SK-N-SH treated with all-trans-retinoic acid at 6 μM for 48 hours (cell line): Measurements from ENCODE around the gene LAIR2.

ENCODE experiments used
- ATAC-seq: fragments of 200-7000 bp; cut with Tn5 transposase; 3 replicates; pipeline ENCODE4 v1.9.1; 2020; ENCODE audit warnings: mild to moderate bottlenecking, moderate library complexity
- ARNTL ChIP-seq: fragments of 450-650 bp; formaldehyde crosslinking; IDR thresholded peaks from 2 replicates; pipeline ENCODE4 v1.5.0; 2020; ENCODE audit warnings: low read depth, mild to moderate bottlenecking, moderate library complexity, borderline replicate concordance
- BACH2 ChIP-seq: fragments of 250-450 bp; sonication (Bioruptor Pico); IDR thresholded peaks from 2 replicates; pipeline ENCODE4 v1.9.0; 2021; ENCODE audit warnings: mild to moderate bottlenecking, borderline replicate concordance
- CSDC2 ChIP-seq: fragments of 250-450 bp; sonication (Bioruptor Pico); IDR thresholded peaks from 2 replicates; pipeline ENCODE4 v1.5.0; 2020; ENCODE audit warnings: mild to moderate bottlenecking, moderate library complexity
- ESRRG ChIP-seq: fragments of 250-450 bp; sonication (Bioruptor Pico); IDR thresholded peaks from 2 replicates; pipeline ENCODE4 v1.6.1; 2021; ENCODE audit warnings: mild to moderate bottlenecking
- GLIS3 ChIP-seq: fragments of 250-450 bp; sonication (Bioruptor Pico); IDR thresholded peaks from 2 replicates; pipeline ENCODE4 v1.5.0; 2020; ENCODE audit warnings: mild to moderate bottlenecking, moderate library complexity
- ISL1 ChIP-seq: fragments of 250-450 bp; sonication (Bioruptor Pico); IDR thresholded peaks from 2 replicates; pipeline ENCODE4 v2.1.2; 2022; ENCODE audit warnings: mild to moderate bottlenecking, moderate library complexity
- OSR1 ChIP-seq: fragments of 250-450 bp; sonication (Bioruptor Pico); IDR thresholded peaks from 2 replicates; pipeline ENCODE4 v1.8.0; 2022; ENCODE audit warnings: moderate library complexity, mild to moderate bottlenecking, inconsistent platforms
- PPARA ChIP-seq: fragments of 250-450 bp; sonication (Bioruptor Pico); IDR thresholded peaks from 2 replicates; pipeline ENCODE4 v1.5.0; 2020; ENCODE audit warnings: mild to moderate bottlenecking, borderline replicate concordance
- RARB ChIP-seq: fragments of 250-450 bp; sonication (Bioruptor Pico); IDR thresholded peaks from 2 replicates; pipeline ENCODE4 v1.8.0; 2021; ENCODE audit warnings: mild to moderate bottlenecking, moderate library complexity
- SNAI2 ChIP-seq: fragments of 250-450 bp; sonication (Bioruptor Pico); IDR thresholded peaks from 2 replicates; pipeline ENCODE4 v1.5.0; 2020; ENCODE audit warnings: mild to moderate bottlenecking, moderate library complexity
- TCF4 ChIP-seq: fragments of 250-450 bp; sonication (Bioruptor Pico); IDR thresholded peaks from 2 replicates; pipeline ENCODE4 v1.8.0; 2021; ENCODE audit warnings: mild to moderate bottlenecking, moderate library complexity, borderline replicate concordance
- TOX ChIP-seq: fragments of 250-450 bp; sonication (Bioruptor Pico); IDR thresholded peaks from 2 replicates; pipeline ENCODE4 v1.8.0; 2021; ENCODE audit warnings: mild to moderate bottlenecking, moderate library complexity, borderline replicate concordance
- ZC3H10 ChIP-seq: fragments of 250-450 bp; sonication (Bioruptor Pico); IDR thresholded peaks from 2 replicates; pipeline ENCODE4 v1.5.1; 2021; ENCODE audit warnings: mild to moderate bottlenecking, moderate library complexity
- ZFP3 ChIP-seq: fragments of 250-450 bp; sonication (Bioruptor Pico); IDR thresholded peaks from 2 replicates; pipeline ENCODE4 v1.5.0; 2020; ENCODE audit warnings: mild to moderate bottlenecking, moderate library complexity
- ZFP30 ChIP-seq: fragments of 450-650 bp; formaldehyde crosslinking; IDR thresholded peaks from 2 replicates; pipeline ENCODE4 v1.5.0; 2022; ENCODE audit warnings: mild to moderate bottlenecking, moderate library complexity
- ZNF565 ChIP-seq: fragments of 450-650 bp; formaldehyde crosslinking; conservative IDR thresholded peaks from 2 replicates; pipeline ENCODE4 v1.5.0; 2020; ENCODE audit warnings: low read depth, mild to moderate bottlenecking, moderate library complexity
- ZNF70 ChIP-seq: fragments of 450-650 bp; formaldehyde crosslinking; IDR thresholded peaks from 2 replicates; pipeline ENCODE4 v1.5.0; 2020; ENCODE audit warnings: mild to moderate bottlenecking, moderate library complexity
- ZNF8 ChIP-seq: fragments of 450-650 bp; formaldehyde crosslinking; IDR thresholded peaks from 2 replicates; pipeline ENCODE4 v1.5.0; 2020; ENCODE audit warnings: mild to moderate bottlenecking, moderate library complexity
- TF ChIP-seq, protein P1 (sequence below): fragments of 250-450 bp; sonication (Bioruptor Pico); IDR thresholded peaks from 2 replicates; pipeline ENCODE4 v1.5.1; 2021; ENCODE audit warnings: mild to moderate bottlenecking, moderate library complexity
- TF ChIP-seq, protein P2 (sequence below): fragments of 250-450 bp; sonication (Bioruptor Pico); IDR thresholded peaks from 2 replicates; pipeline ENCODE4 v1.8.0; 2021; ENCODE audit warnings: low read depth, mild to moderate bottlenecking, moderate library complexity, borderline replicate concordance
- TF ChIP-seq, protein P3 (sequence below): fragments of 250-450 bp; sonication (Bioruptor Pico); IDR thresholded peaks from 2 replicates; pipeline ENCODE4 v1.5.1; 2020; ENCODE audit warnings: low read depth, mild to moderate bottlenecking, moderate library complexity
- TF ChIP-seq, protein P4 (sequence below): fragments of 250-450 bp; sonication (Bioruptor Pico); IDR thresholded peaks from 2 replicates; pipeline ENCODE4 v1.5.0; 2020; ENCODE audit warnings: mild to moderate bottlenecking, moderate library complexity

Gene LAIR2

DNA sequence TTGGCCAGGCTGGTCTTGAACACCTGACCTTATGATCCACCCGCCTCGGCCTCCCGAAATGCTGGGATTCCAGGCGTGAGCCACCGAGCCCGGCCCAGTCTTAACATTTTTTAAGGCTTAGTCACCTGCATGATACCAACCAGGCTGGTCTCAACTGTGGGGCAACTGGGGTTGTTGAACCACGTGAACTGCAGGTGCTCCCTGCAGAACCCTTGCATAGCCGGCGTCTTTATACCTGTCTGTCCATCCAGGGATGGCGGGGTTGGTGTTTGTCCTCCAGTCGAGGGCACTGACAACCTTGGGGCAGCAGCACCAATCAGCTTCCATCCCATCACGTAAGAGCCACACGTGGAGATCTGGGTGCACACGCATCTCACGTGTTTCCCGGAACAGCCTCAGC is 46.2 kb downstream of the LAIR2 start:
- TF ChIP-seq ZFP30 (CRISPR knock-in tag), result no peak
- no peak for ATAC-seq

DNA sequence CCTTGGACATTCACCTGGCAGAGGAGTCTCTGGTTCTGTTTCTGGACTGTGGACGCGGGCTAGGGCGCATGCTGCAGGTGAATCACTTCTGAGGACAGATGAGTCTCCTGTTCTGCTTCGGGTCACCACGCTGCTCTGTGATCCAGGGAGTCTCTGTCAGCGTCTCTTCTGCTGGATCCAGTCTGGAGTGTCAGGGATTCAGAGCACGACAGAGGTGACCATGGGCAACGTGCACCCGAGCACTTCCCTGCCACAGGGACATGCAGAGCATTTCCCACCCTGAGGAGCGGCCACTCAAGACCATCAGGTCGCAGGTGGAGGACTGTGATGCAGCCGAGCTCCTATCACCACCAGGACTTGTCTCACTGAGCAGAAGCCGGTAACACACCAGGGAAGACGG is 46.6 kb downstream of the LAIR2 start:
- TF ChIP-seq ZNF8 (CRISPR knock-in tag), result no peak
- TF ChIP-seq, protein P1, sequence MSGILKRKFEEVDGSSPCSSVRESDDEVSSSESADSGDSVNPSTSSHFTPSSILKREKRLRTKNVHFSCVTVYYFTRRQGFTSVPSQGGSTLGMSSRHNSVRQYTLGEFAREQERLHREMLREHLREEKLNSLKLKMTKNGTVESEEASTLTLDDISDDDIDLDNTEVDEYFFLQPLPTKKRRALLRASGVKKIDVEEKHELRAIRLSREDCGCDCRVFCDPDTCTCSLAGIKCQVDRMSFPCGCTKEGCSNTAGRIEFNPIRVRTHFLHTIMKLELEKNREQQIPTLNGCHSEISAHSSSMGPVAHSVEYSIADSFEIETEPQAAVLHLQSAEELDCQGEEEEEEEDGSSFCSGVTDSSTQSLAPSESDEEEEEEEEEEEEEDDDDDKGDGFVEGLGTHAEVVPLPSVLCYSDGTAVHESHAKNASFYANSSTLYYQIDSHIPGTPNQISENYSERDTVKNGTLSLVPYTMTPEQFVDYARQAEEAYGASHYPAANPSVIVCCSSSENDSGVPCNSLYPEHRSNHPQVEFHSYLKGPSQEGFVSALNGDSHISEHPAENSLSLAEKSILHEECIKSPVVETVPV (CRISPR knock-in tag), result no peak
- TF ChIP-seq, protein P2, sequence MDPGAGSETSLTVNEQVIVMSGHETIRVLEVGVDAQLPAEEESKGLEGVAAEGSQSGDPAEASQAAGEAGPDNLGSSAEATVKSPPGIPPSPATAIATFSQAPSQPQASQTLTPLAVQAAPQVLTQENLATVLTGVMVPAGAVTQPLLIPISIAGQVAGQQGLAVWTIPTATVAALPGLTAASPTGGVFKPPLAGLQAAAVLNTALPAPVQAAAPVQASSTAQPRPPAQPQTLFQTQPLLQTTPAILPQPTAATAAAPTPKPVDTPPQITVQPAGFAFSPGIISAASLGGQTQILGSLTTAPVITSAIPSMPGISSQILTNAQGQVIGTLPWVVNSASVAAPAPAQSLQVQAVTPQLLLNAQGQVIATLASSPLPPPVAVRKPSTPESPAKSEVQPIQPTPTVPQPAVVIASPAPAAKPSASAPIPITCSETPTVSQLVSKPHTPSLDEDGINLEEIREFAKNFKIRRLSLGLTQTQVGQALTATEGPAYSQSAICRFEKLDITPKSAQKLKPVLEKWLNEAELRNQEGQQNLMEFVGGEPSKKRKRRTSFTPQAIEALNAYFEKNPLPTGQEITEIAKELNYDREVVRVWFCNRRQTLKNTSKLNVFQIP (CRISPR knock-in tag), result no peak
- TF ChIP-seq, protein P3, sequence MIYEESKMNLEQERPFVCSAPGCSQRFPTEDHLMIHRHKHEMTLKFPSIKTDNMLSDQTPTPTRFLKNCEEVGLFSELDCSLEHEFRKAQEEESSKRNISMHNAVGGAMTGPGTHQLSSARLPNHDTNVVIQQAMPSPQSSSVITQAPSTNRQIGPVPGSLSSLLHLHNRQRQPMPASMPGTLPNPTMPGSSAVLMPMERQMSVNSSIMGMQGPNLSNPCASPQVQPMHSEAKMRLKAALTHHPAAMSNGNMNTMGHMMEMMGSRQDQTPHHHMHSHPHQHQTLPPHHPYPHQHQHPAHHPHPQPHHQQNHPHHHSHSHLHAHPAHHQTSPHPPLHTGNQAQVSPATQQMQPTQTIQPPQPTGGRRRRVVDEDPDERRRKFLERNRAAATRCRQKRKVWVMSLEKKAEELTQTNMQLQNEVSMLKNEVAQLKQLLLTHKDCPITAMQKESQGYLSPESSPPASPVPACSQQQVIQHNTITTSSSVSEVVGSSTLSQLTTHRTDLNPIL, result no peak
- no peak for ATAC-seq

DNA sequence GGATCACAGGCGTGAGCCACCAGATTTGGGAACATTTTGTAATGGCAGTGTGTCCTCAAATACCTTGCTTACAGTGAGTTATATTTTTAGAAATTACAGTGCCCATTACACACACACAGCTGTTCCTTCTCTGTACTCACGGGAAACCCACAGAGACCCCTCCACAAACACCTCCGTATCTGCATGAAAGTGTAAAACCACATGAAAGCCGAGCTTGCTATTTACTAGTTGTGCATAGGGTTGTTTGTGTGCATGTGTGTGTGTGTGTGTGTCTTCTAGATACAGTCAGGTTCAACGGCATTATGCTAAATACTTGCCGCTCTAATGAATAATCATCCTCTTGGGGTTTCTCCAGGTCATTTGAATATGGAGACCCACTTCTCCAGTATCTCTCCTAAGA is 48.7 kb downstream of the LAIR2 start:
- no peak for ATAC-seq
- TF ChIP-seq, protein P3, result no peak
- TF ChIP-seq OSR1 (CRISPR knock-in tag) (no peak), ZFP3 (CRISPR knock-in tag) (no peak), ESRRG (no peak), ZFP30 (CRISPR knock-in tag) (no peak), ZNF8 (CRISPR knock-in tag) (no peak), TCF4 (CRISPR knock-in tag) (no peak), BACH2 (no peak), ZNF70 (no peak), ARNTL (no peak), ZC3H10 (CRISPR knock-in tag) (no peak), ZNF565 (CRISPR knock-in tag) (no peak), RARB (CRISPR knock-in tag) (no peak), ISL1 (CRISPR knock-in tag) (no peak), SNAI2 (CRISPR knock-in tag) (no peak), TOX (no peak), GLIS3 (CRISPR knock-in tag) (no peak)
- TF ChIP-seq, protein P4, sequence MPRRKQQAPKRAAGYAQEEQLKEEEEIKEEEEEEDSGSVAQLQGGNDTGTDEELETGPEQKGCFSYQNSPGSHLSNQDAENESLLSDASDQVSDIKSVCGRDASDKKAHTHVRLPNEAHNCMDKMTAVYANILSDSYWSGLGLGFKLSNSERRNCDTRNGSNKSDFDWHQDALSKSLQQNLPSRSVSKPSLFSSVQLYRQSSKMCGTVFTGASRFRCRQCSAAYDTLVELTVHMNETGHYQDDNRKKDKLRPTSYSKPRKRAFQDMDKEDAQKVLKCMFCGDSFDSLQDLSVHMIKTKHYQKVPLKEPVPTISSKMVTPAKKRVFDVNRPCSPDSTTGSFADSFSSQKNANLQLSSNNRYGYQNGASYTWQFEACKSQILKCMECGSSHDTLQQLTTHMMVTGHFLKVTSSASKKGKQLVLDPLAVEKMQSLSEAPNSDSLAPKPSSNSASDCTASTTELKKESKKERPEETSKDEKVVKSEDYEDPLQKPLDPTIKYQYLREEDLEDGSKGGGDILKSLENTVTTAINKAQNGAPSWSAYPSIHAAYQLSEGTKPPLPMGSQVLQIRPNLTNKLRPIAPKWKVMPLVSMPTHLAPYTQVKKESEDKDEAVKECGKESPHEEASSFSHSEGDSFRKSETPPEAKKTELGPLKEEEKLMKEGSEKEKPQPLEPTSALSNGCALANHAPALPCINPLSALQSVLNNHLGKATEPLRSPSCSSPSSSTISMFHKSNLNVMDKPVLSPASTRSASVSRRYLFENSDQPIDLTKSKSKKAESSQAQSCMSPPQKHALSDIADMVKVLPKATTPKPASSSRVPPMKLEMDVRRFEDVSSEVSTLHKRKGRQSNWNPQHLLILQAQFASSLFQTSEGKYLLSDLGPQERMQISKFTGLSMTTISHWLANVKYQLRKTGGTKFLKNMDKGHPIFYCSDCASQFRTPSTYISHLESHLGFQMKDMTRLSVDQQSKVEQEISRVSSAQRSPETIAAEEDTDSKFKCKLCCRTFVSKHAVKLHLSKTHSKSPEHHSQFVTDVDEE (CRISPR knock-in tag), result no peak

DNA sequence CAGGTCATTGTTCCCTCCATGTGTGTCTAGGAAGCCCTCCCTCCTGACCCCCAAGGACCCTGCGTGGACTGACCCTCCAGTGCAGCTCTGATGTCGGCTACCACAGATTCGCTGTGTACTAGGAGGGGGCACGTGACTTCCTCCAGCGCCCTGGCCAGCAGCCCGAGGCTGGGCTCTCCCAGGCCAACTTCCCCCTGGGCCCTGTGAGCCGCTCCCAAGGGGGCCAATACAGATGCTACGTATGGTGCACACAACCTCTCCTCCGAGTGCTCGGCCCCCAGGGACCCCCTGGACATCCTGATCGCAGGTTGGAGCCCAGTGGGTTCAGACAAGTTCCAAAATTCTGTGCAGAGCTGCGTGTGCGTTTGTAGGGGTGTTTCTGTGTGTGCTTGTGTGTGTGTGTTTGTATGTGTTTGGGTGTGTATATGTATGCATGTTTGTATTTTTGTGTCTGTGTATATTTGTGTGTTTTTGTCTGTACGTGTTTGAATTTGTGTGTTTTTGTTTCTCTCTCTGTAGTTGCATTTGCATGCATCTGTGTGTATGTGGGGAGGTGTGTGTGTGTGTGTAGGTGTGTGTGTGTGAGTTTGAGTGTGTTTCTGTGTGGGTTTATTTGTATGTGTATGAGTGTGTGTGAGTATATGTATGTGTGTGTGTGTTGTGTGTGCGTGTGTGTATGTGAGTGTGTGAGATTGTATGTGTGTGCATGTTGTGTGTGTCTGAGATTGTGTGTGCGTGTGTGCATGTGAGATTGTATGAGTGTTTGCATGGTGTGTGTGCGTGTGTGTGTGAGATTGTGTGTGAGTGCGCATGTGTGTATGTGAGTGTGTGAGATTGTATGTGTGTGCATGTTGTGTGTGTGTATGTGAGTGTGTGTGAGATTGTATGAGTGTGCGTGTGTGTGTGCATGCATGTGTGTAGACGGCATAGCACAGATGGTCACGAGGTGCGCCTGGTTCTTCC is 49.6 kb downstream of the LAIR2 start:
- no peak for ATAC-seq
- TF ChIP-seq ZFP30 (CRISPR knock-in tag) (no peak), ZNF565 (CRISPR knock-in tag) (no peak), TCF4 (CRISPR knock-in tag) (no peak), GLIS3 (CRISPR knock-in tag) (no peak), ESRRG (no peak), CSDC2 (CRISPR knock-in tag) (no peak), TOX (no peak), ISL1 (CRISPR knock-in tag) (no peak), RARB (CRISPR knock-in tag) (no peak), OSR1 (CRISPR knock-in tag) (no peak), SNAI2 (CRISPR knock-in tag) (no peak), ZFP3 (CRISPR knock-in tag) (no peak), PPARA (no peak)
- TF ChIP-seq, protein P3, result no peak
- TF ChIP-seq, protein P1 (CRISPR knock-in tag), result no peak
